8988T (cell line): ENCODE results near the gene SERPINB10.
A peak's percentile ranks its signal among the peaks of the same experiment; 100 is the strongest.
"Not testable (repeated sequence)": the region's sequence is repeated elsewhere in the genome, so short reads cannot be mapped to it uniquely, and the experiment has no call there.

Source experiments
- DNase-seq: peaks from one replicate; pipeline ENCODE4 v3.0.0; 2011

SERPINB10 gene

GRCh38 chr18:63892566-63892965 is 15.2 kb upstream of the SERPINB10 start:
- DNase-seq = no peak

DNA sequence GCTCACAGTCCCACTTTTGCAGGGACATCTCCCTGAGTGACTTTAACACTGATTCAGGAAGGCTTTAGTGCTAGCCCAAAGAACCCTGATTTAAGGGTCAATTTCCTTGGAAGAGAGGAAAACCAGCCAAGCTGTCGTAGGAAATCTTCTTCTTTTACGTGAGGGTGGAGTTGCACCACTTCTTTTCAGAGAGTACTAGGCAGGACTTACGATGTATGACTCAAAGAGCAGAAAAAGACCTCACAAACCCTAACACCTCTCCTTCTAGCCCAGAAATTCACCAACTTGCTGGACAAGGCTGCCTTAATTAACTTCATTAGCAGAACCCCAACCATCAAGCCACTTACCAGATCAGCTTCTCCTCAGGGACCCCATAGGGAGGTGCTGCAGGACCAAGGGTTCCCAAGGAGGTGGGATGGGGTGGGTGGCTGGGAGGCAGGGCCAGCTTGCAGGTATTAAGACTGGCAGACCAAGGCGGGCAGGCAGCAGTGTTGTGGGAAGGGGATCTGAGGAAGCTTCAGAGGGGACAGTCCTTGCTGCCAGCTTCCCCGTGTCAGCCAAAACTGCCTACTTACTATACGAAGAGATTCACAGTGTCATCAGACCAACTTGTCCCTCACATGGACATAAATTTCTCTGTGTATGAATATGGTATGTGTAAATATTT is 13.5 kb upstream of the SERPINB10 start:
- DNase-seq = no peak

DNA sequence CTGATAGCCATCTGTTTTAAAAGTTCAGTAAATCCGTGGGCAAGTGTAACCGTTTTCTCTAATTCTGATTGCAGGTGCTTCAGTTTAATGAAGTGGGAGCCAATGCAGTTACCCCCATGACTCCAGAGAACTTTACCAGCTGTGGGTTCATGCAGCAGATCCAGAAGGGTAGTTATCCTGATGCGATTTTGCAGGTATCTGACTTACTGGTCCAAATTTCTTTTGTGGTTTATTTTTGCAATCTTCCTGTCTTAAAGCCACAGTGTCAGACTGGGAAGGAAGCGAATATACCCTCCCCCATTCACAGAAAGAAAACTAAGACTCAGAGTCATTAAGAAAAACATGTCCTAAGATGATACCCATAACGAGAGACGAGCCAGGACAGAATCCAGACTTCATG is 12.6 kb upstream of the SERPINB10 start:
- DNase-seq = no peak

GRCh38 chr18:63897072-63897471 is 10.7 kb upstream of the SERPINB10 start:
- DNase-seq = no peak

GRCh38 chr18:63899206-63899605 is 8.6 kb upstream of the SERPINB10 start:
- DNase-seq = no peak

DNA sequence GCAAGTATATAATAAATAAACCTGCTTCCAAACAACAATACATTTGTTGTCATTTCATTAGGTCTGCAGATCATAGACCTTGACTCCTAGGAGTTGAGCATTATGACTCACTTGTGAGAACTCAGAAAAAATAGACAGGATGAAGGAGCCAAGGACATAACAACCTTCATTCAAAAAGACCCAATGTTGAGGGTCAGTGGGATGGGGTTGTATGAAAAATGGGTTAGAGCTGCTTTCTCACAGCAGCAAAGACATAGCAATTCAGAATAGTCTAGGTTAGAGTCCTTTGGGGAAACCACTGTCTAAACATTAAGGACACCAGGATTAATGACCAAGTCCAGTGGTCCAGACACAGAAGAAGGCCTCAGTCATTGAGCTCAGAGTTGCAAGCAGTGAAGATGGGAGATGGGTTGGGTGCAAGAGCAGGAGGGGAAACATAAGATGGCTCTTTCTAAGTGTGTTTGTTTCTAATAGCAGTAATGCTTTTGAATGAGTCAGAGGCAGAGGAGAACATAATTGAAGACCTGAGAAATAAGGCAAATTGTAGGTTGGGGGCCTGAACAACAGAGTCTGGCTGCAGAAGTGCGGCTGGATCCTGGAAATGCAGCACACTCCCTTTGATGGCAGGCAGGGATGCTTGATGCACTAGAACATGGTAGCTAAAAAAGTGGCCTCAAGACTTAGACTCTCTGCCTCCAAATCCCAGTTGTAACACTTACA is 3.7 kb upstream of the SERPINB10 start:
- DNase-seq = no peak

DNA sequence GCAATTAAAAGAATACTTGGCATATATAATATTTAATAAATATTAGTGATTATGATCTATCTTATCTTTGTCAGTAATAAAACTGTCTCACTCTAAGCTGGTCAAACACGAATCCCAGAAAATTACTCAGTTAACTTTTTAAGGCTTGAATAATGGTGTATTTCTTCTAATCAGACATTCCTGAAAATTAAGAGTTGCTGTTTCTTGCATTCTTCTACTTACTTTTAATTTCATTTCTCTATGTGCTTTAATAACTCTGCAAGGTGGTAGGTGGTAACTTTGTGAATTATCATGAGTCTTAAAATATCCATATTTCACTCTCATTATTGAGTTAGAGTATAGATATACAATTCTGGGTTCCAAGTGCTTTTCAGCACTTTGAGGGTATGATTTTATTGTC is 3.1 kb upstream of the SERPINB10 start:
- no peak for DNase-seq

DNA sequence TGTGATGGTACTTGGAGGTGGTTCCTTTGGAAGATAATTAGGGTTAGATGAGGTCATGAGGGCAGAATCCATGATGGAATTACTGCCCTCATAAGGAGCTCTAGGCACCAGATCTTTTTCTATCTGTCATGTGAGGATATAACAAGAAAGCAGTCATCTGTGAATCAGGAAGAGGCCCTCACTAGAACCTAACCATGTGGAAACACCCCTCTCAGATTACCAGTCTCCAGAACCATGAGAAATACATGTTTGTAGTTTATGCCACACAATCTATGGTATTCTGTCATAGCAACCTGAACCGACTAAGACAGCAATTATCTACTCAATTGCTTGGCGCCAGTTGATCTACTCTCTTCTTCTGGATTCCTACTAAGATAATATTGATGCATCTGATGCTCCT is 2.4 kb upstream of the SERPINB10 start:
- no peak for DNase-seq

GRCh38 chr18:63906056-63906455 is 1.7 kb upstream of the SERPINB10 start:
- DNase-seq = no peak

GRCh38 chr18:63908858-63909257 is 1.1 kb downstream of the SERPINB10 start:
- DNase-seq = no peak

GRCh38 chr18:63909870-63910269 is 2.1 kb downstream of the SERPINB10 start:
- DNase-seq = no peak

DNA sequence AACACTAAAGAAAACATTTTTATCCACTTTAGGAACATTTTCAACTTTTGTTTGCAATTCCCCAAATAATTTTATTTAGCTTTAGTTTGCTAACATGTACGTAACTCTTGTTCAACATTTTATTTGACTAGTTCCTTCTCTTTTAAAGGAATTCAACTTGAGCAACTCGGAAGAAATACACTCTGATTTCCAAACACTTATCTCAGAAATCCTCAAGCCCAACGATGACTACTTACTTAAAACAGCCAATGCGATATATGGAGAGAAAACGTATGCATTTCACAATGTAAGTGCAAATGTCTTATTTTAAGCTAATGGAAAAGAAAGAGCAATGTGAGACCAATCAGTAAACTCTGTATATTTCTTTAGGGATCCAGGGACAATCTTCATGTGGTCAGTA is 10.1 kb downstream of the SERPINB10 start:
- no peak for DNase-seq

DNA sequence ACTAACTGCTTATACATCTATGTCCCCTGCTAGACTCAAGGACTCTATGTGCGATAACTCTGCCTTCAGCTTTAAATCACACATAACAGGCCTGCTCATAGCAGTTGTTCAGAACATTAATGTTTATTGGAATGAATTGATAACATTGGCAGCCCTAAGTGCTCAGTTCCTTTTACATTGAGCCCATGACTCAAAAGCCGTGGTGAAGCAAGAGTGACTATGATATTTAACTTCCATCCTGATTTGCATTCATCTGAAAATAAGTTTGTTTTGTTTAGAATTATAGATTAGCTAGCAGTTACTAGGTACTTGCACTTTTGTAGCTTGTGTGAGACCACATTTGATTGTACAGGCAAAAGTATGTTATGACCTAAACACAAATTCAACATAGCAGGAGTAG is 14.3 kb downstream of the SERPINB10 start:
- no peak for DNase-seq

- no peak for DNase-seq
Observed at GRCh38 chr18:63924551-63924950, 16.8 kb downstream of the SERPINB10 start.

GRCh38 chr18:63928331-63928730 is 20.6 kb downstream of the SERPINB10 start:
- no peak for DNase-seq

- DNase-seq = not testable (repeated sequence)
Observed at GRCh38 chr18:63929369-63929768, 21.6 kb downstream of the SERPINB10 start.

DNA sequence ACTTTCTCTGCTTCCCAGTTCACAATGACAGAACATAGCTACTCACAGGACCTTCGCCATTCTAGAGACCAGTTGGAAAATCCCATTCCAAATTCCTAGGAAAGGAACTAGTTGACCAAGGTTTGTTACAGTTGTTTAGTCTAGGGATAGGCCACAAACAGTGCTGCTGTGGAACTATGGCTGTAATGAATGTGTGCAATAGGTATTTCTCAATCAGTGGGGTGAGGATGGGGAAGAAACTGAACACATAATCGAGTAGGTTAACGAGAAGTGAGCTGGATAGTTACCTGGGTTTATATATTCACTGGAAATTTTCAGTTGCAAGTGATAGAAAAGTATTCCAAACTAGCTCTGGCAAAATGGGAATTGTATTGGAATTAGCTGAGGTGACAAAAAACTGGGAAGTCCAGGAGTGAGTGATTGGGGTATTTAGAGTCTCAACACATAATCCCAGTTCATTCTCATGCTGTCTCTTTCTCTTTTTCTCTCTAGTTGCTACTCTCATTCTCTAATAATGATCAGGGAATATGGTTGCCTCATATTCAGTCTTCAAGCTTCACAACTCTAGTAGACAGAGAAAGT is 23.1 kb downstream of the SERPINB10 start:
- no peak for DNase-seq

DNA sequence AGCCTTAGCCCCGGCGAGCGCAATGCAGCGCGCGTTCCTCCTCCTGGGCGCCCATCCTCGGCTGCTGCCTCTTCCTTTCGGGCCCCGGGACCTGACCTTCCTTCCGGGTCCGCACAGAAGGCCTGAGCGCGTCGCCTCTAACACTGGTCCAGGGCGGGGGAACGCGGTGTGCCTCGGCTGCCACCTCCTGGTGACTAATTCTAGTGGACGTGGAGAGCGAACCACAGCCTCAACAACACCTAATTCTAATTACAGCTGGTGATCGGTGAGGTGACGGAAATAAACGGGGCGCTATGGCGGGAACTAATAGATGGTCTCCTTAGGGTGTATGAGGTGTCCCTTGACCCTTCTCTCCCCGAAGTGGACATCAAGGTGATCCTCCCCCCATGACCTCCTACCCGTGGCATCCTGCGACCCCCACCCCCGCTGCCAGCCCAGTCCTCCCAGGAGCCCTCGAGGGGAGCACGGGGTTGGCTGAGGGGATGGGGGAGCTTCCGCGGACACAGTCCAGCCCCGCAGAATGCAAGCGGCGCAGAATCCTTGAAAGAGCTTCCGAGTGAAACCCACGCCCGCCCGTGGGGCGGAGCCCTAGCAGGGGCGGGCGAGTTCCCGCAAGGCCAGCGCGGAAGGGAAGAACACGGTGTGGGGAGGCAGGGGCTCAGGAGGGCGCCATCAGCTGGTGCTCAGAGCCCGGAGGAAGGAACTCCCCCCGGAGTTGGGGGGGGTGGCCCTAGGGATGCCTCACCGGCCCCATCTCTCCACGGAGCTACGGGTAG is 28.6 kb downstream of the SERPINB10 start:
- DNase-seq = peak; percentile 20

GRCh38 chr18:63936932-63937393 is 29.2 kb downstream of the SERPINB10 start:
- no peak for DNase-seq

- DNase-seq = no peak
Observed at GRCh38 chr18:63940008-63940407, 32.2 kb downstream of the SERPINB10 start.

- not testable (repeated sequence) for DNase-seq
Observed at GRCh38 chr18:63940543-63941050, 32.8 kb downstream of the SERPINB10 start.

- DNase-seq = no peak
Observed at GRCh38 chr18:63947051-63947790, 39.5 kb downstream of the SERPINB10 start.
